HG02973 (cell line): ENCODE data around the gene FOXI3.

Experiments
- ATAC-seq: cut with Tn5 transposase; IDR thresholded peaks from one replicate; pipeline ENCODE4 v1.9.1; 2021; ENCODE audit warnings: moderate library complexity; ENCODE audit not compliant: unreplicated experiment

FOXI3 gene

GRCh38 chr2:88452565-88452905 lies at the start of gene FOXI3:
Gene FOXI3, minus strand, starts transcription at chr2:88452693. Its CDS starts 158 bp downstream, at chr2:88452535.
- no peak for ATAC-seq

- no peak for ATAC-seq
These were observed 48.2 kb upstream of the FOXI3 start for GRCh38 chr2:88500691-88501090.

GRCh38 chr2:88499204-88499603 lies 46.7 kb upstream of the FOXI3 start:
- no peak for ATAC-seq

GRCh38 chr2:88493481-88493880 lies 41.0 kb upstream of the FOXI3 start:
- no peak for ATAC-seq

- ATAC-seq, result no peak
These were observed 39.5 kb upstream of the FOXI3 start for GRCh38 chr2:88492002-88492401.

GRCh38 chr2:88489181-88489580 lies 36.7 kb upstream of the FOXI3 start:
- ATAC-seq, result no peak

- ATAC-seq, result no peak
These were observed 30.7 kb upstream of the FOXI3 start for GRCh38 chr2:88483200-88483599.

GRCh38 chr2:88481691-88482336 lies 29.3 kb upstream of the FOXI3 start:
- ATAC-seq, result no peak

GRCh38 chr2:88472811-88473210 lies 20.3 kb upstream of the FOXI3 start:
- no peak for ATAC-seq

- no peak for ATAC-seq
These were observed 18.8 kb upstream of the FOXI3 start for GRCh38 chr2:88471083-88471942.

- ATAC-seq, result no peak
These were observed 17.0 kb upstream of the FOXI3 start for GRCh38 chr2:88469202-88470114.

GRCh38 chr2:88464153-88464552 lies 11.7 kb upstream of the FOXI3 start:
- ATAC-seq, result no peak

- no peak for ATAC-seq
These were observed 6.1 kb upstream of the FOXI3 start for GRCh38 chr2:88458633-88459032.

- no peak for ATAC-seq
These were observed 588 bp upstream of the FOXI3 start for GRCh38 chr2:88452980-88453582.

- ATAC-seq, result no peak
These were observed 505 bp downstream of the FOXI3 start for GRCh38 chr2:88451811-88452564.

- ATAC-seq, result no peak
These were observed 1.3 kb downstream of the FOXI3 start for GRCh38 chr2:88450925-88451810.

GRCh38 chr2:88450186-88450585 lies 2.3 kb downstream of the FOXI3 start:
- ATAC-seq, result no peak

- no peak for ATAC-seq
These were observed 4.2 kb downstream of the FOXI3 start for GRCh38 chr2:88448248-88448647.

- ATAC-seq, result no peak
These were observed 9.0 kb downstream of the FOXI3 start for GRCh38 chr2:88443353-88443938.
